Suprapubic skin (tissue), 3 donors: Measurements from ENCODE around the gene FBXO48.

Experiments
- CTCF ChIP-seq, 2 donors: fragments of 200-600 bp in 1 of 2; fragments of 450-650 bp in 1 of 2; sonication (generic) in 1 of 2; IDR thresholded peaks; one replicate each; pipeline ENCODE4 v1.5.1; 2016 to 2019; ENCODE audit warnings: antibody characterized with exemption in 2 of 2, mild to moderate bottlenecking in 1 of 2, moderate library complexity in 1 of 2
- EP300 ChIP-seq: sonication (generic); formaldehyde crosslinking; IDR thresholded peaks from one replicate; pipeline ENCODE4 v1.6.1; 2017; ENCODE audit warnings: antibody characterized with exemption
- POLR2A ChIP-seq, 2 donors: fragments of 450-650 bp; IDR thresholded peaks; one replicate each; pipeline ENCODE4 v1.6.1; 2017; ENCODE audit warnings: antibody characterized with exemption in 2 of 2, mild to moderate bottlenecking in 2 of 2, moderate library complexity in 2 of 2

GRCh38 chr2:68438455-68439303, 28.4 kb downstream of the FBXO48 start:
- TF ChIP-seq POLR2A (IDR thresholded peaks at IDR 0.05): no peak
- no peak for TF ChIP-seq CTCF (IDR thresholded peaks at IDR 0.05)
- no peak for TF ChIP-seq EP300
